GM12874 (cell line): ENCODE measurements around the gene ZNF219.

Source experiments
- CTCF ChIP-seq: IDR thresholded peaks from 2 replicates; pipeline ENCODE4 v1.5.1; 2011; ENCODE audit warnings: low read depth, mild to moderate bottlenecking, control low read depth, low read length, moderate library complexity; ENCODE audit not compliant: insufficient read depth

ZNF219 gene

GRCh38 chr14:21120686-21121085, 22.2 kb upstream of the ZNF219 start:
- no peak for TF ChIP-seq CTCF

- no peak for TF ChIP-seq CTCF
Observed at GRCh38 chr14:21118933-21119332, 20.5 kb upstream of the ZNF219 start.

- TF ChIP-seq CTCF = no peak
Observed at GRCh38 chr14:21113369-21113768, 14.9 kb upstream of the ZNF219 start.

GRCh38 chr14:21112255-21112654, 13.8 kb upstream of the ZNF219 start:
- no peak for TF ChIP-seq CTCF

GRCh38 chr14:21109377-21110138, 11.1 kb upstream of the ZNF219 start:
- TF ChIP-seq CTCF = no peak

- no peak for TF ChIP-seq CTCF
Observed at GRCh38 chr14:21108791-21109190, 10.3 kb upstream of the ZNF219 start.

- no peak for TF ChIP-seq CTCF
Observed at GRCh38 chr14:21107283-21107800, 8.9 kb upstream of the ZNF219 start.
